GM12878 (cell line): Measurements from ENCODE around the gene CDH4. TPM values are rescaled to one million over a fixed set of nuclear protein-coding genes. Genes with fewer than 3 reads are reported as not detected.

Source experiments
- ATAC-seq: fragments of 200-7000 bp; cut with Tn5 transposase; 3 replicates; pipeline ENCODE4 v1.9.1; 2020; ENCODE audit warnings: mild to moderate bottlenecking, moderate library complexity
- BruUV-seq: library from RNA; stranded (reverse); fragments of 400-500 nt; replicated peaks from 2 replicates; lab custom pipeline; 2021; lab: Mats Ljungman, UMichigan
- CTCF ChIA-PET: fragments of 300-600 bp; sonication (Branson Sonifier 250); formaldehyde crosslinking; extraction: SDS; loops from one replicate; lab custom pipeline; 2021; ENCODE audit warnings: inconsistent platforms; lab: Yijun Ruan, JAX
- POLR2A ChIA-PET: fragments of 350-600 bp; formaldehyde crosslinking; extraction: SDS; loops from one replicate; lab custom pipeline; 2021; ENCODE audit warnings: inconsistent platforms; lab: Charles Lee
- RAD21 ChIA-PET: fragments of 300-600 bp; sonication (Branson Sonifier 250); formaldehyde crosslinking; loops from one replicate; lab custom pipeline; 2023; ENCODE audit warnings: antibody characterized with exemption; ENCODE audit not compliant: unreplicated experiment; lab: Charles Lee
- SMC1A ChIA-PET: fragments of 300-600 bp; sonication (Branson Sonifier 250); formaldehyde crosslinking; loops from one replicate; lab custom pipeline; 2023; ENCODE audit not compliant: unreplicated experiment, uncharacterized antibody; lab: Charles Lee
- DNase-seq: peaks from one replicate; pipeline ENCODE4 v3.0.0-alpha.2; 2011; ENCODE audit warnings: low read depth, low spot score
- FAIRE-seq: peaks from 3 replicates; lab custom pipeline; 2011; peaks lifted over from hg19 to GRCh38; lab: Jason Lieb, UNC
- H2AFZ ChIP-seq: 2 replicates; pipeline ENCODE4 v1.6.0; 2011; ENCODE audit warnings: low read depth, low read length, control low read depth; ENCODE audit not compliant: control insufficient read depth
- H3K27ac ChIP-seq: 2 replicates; pipeline ENCODE4 v1.5.1; 2011; ENCODE audit warnings: control low read depth; ENCODE audit not compliant: control insufficient read depth, insufficient read depth
- H3K27me3 ChIP-seq, 2 experiments: replicated peaks in 1 of 2; 2 replicates each; pipeline versions ENCODE4 v1.6.0 to v1.6.1; 2011; ENCODE audit warnings: low read length in 1 of 2; ENCODE audit not compliant: control insufficient read depth in 2 of 2, insufficient read depth in 2 of 2
- H3K36me3 ChIP-seq, 2 experiments: 2 replicates each; pipeline ENCODE4 v1.5.1; 2011; ENCODE audit warnings: low read length in 1 of 2; ENCODE audit not compliant: control insufficient read depth in 2 of 2, insufficient read depth in 2 of 2
- H3K4me1 ChIP-seq: 2 replicates; pipeline ENCODE4 v1.6.1; 2011; ENCODE audit warnings: mild to moderate bottlenecking, low read length, moderate library complexity, mixed read lengths; ENCODE audit not compliant: control insufficient read depth, insufficient read depth
- H3K4me2 ChIP-seq: 2 replicates; pipeline ENCODE4 v1.6.0; 2011; ENCODE audit warnings: control low read depth; ENCODE audit not compliant: control insufficient read depth, insufficient read depth
- H3K4me3 ChIP-seq: fragments of 200-600 bp; sonication (generic); 2 replicates; pipeline ENCODE4 v1.5.1; 2016
- H3K79me2 ChIP-seq: 2 replicates; pipeline ENCODE4 v1.6.0; 2011; ENCODE audit warnings: low read length; ENCODE audit not compliant: control insufficient read depth, insufficient read depth
- H3K9ac ChIP-seq: 2 replicates; pipeline ENCODE4 v1.8.0; 2011; ENCODE audit warnings: low read length, control low read depth, mixed read lengths; ENCODE audit not compliant: control insufficient read depth, insufficient read depth
- H3K9me3 ChIP-seq: replicated peaks from 3 replicates; pipeline ENCODE4 v1.5.1; 2011; ENCODE audit warnings: mild to moderate bottlenecking, low read length; ENCODE audit not compliant: control insufficient read depth, insufficient read depth
- H4K20me1 ChIP-seq: 2 replicates; pipeline ENCODE4 v1.6.0; 2011; ENCODE audit not compliant: control insufficient read depth, insufficient read depth
- EP300 ChIP-seq, 2 experiments: fragments of 150-350 bp in 1 of 2; IDR thresholded peaks; 2 replicates each; pipeline ENCODE4 v1.6.1; 2011 to 2012; ENCODE audit warnings: low read depth in 2 of 2, low read length in 2 of 2, borderline replicate concordance in 1 of 2, improper control_type of control experiment in 1 of 2, inconsistent platforms in 1 of 2; ENCODE audit not compliant: control insufficient read depth in 1 of 2
- EZH2 ChIP-seq: IDR thresholded peaks from 2 replicates; pipeline ENCODE4 v1.6.1; 2012; ENCODE audit warnings: low read depth, mild to moderate bottlenecking, control low read depth, inconsistent platforms, low read length, borderline replicate concordance; ENCODE audit not compliant: control insufficient read depth
- HCFC1 ChIP-seq: fragments of 150-350 bp; IDR thresholded peaks from 2 replicates; pipeline ENCODE4 v1.6.1; 2014; ENCODE audit warnings: low read length
- HDGF ChIP-seq: fragments of 450-650 bp; IDR thresholded peaks from 2 replicates; pipeline ENCODE4 v1.6.1; 2016; ENCODE audit warnings: antibody characterized with exemption
- NFXL1 ChIP-seq: fragments of 450-650 bp; IDR thresholded peaks from 2 replicates; pipeline ENCODE4 v1.6.1; 2017; ENCODE audit warnings: antibody characterized with exemption, mild to moderate bottlenecking, borderline replicate concordance
- NRF1 ChIP-seq: conservative IDR thresholded peaks from 2 replicates; pipeline ENCODE4 v1.6.1; 2011; ENCODE audit warnings: mild to moderate bottlenecking, low read depth, low read length, improper control_type of control experiment
- RELA ChIP-seq: fragments of 450-650 bp; IDR thresholded peaks from 2 replicates; pipeline ENCODE4 v1.8.0; 2014; ENCODE audit warnings: borderline replicate concordance; ENCODE audit not compliant: partially characterized antibody
- SRF ChIP-seq, 2 experiments: IDR thresholded peaks; 2 replicates each; pipeline ENCODE4 v1.6.1; 2011; ENCODE audit warnings: low read depth in 2 of 2, low read length in 2 of 2, mild to moderate bottlenecking in 1 of 2, moderate library complexity in 1 of 2
- STAT1 ChIP-seq: fragments of 450-650 bp; conservative IDR thresholded peaks from 2 replicates; pipeline ENCODE4 v1.6.1; 2014; ENCODE audit warnings: antibody characterized with exemption, mild to moderate bottlenecking
- YBX1 ChIP-seq: fragments of 450-650 bp; IDR thresholded peaks from 2 replicates; pipeline ENCODE4 v1.6.1; 2016; ENCODE audit warnings: antibody characterized with exemption
- WGBS: methylation state at CpG from one replicate; pipeline ENCODE4 v1.1.6; 2016; ENCODE audit warnings: low lambda C conversion rate; ENCODE audit not compliant: insufficient replicate concordance, insufficient coverage; ENCODE audit errors: missing lambda C conversion rate; 5-methylcytosine and 5-hydroxymethylcytosine counted together
- in situ Hi-C: fragments of 300-500 bp; cut with MboI; formaldehyde crosslinking; loops from 9 replicates; pipeline ENCODE4 v1.14.3; 2018; ENCODE audit warnings: mixed read lengths
- intact Hi-C: fragments of 100-400 bp; cut with micrococcal nuclease; formaldehyde crosslinking; loops from one replicate; pipeline ENCODE4 v1.14.2; 2022; ENCODE audit not compliant: unreplicated experiment
- polyA plus RNA-seq, 11 experiments: library from polyadenylated mRNA; depleted of rRNA in 4 of 11; unstranded in 6 of 11; stranded (reverse) in 5 of 11; fragments of >200 nt; fragmentation: Nextera tagmentation in 4 of 11; fragmentation: Illumina TruSeq in 1 of 11; extraction: Ambion mirVana in 4 of 11; extraction: Trizol in 1 of 11; gene quantifications; 1 replicate in 1 of 11; 2 replicates in 10 of 11; pipeline versions ENCODE4 v1.2.1 to v1.2.3, GENCODE V29; 2011 to 2016; ENCODE audit warnings: inconsistent platforms in 2 of 11, missing spikeins in 2 of 11, low read depth in 1 of 11
- total RNA-seq, 4 experiments: library from RNA; depleted of rRNA in 3 of 4; stranded (reverse); fragments of >200 nt in 3 of 4; fragmentation: Illumina TruSeq in 1 of 4; extraction: Trizol in 1 of 4; gene quantifications; 2 replicates each; pipeline versions ENCODE4 v1.2.1 to v1.2.3, GENCODE V29; 2013 to 2021
- TF ChIP-seq, protein P1 (sequence below): IDR thresholded peaks from 2 replicates; pipeline ENCODE4 v1.6.1; 2011; ENCODE audit warnings: low read depth, low read length, improper control_type of control experiment, borderline replicate concordance

The CDH4 gene
- total and polyA plus RNA-seq, 10 of the 15 experiments (the other 5 are each of a cell fraction or from before 2014, with no cell fraction given): not detected

DNA sequence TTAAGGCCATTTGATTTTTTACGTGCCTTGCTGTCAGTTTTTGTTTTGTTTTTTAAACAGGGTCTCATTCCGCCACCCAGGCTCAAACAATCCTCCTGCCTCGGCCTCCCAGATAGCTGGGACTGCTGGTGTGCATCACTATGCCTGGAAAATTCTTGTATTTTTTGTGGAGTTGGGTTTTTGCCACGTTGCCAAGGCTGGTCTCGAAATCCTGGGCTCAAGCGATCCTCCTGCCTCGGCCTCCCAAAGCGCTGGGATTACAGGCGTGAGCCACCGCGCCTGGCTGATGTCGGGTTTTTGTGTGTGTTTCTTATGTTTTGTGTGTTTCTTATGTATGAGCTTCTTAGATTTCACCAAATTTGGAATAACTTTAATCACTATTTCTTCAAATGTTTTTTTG, 708.8 kb downstream of the CDH4 start:
- intact Hi-C loops: no loop called here
- H3K4me2 ChIP-seq: no peak overlapping the region
- H3K79me2 ChIP-seq: no peaks in the 10 kb centered on the region
- TF ChIP-seq SRF (IDR thresholded peaks at IDR 0.05; ENCODE audit: low read depth in 2 of 2, low read length in 2 of 2): no peak
- TF ChIP-seq STAT1: no peak
- no peak for TF ChIP-seq NFXL1
- TF ChIP-seq HDGF: no peak
- TF ChIP-seq EZH2: no peak
- TF ChIP-seq YBX1: no peak
- TF ChIP-seq, protein P1, sequence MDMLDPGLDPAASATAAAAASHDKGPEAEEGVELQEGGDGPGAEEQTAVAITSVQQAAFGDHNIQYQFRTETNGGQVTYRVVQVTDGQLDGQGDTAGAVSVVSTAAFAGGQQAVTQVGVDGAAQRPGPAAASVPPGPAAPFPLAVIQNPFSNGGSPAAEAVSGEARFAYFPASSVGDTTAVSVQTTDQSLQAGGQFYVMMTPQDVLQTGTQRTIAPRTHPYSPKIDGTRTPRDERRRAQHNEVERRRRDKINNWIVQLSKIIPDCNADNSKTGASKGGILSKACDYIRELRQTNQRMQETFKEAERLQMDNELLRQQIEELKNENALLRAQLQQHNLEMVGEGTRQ: no peak
- TF ChIP-seq RELA: no peak
- TF ChIP-seq EP300 (IDR thresholded peaks at IDR 0.05; ENCODE audit: borderline replicate concordance in 1 of 2, control insufficient read depth in 1 of 2, low read depth in 2 of 2, low read length in 2 of 2): no peak
- TF ChIP-seq HCFC1: no peak
- no peak for TF ChIP-seq NRF1
- ChIA-PET SMC1A (no interaction called here), CTCF (no interaction called here), RAD21 (no interaction called here), POLR2A (no interaction called here)
- no peak overlapping the region for H2AFZ ChIP-seq
- H3K9me3 ChIP-seq: no peaks in the 10 kb centered on the region
- no peak overlapping the region for H3K27ac ChIP-seq
- H4K20me1 ChIP-seq: no peaks in the 10 kb centered on the region
- no TSS peak for BruUV-seq
- in situ Hi-C loops: no loop called here
- no peak for FAIRE-seq
- 59% methylated on average over 12 of the region's 12 CpGs for WGBS
- H3K27me3 ChIP-seq: no peaks in the 10 kb centered on the region; a peak in 1 of 4 replicates
- no peak overlapping the region for H3K9ac ChIP-seq
- H3K4me1 ChIP-seq: no peaks in the 10 kb centered on the region
- H3K4me3 ChIP-seq: no peak overlapping the region
- no peak for ATAC-seq
- no peak for DNase-seq
- no peaks in the 10 kb centered on the region for H3K36me3 ChIP-seq
